ENCODE data around the gene LCP1.

Gene LCP1

DNA sequence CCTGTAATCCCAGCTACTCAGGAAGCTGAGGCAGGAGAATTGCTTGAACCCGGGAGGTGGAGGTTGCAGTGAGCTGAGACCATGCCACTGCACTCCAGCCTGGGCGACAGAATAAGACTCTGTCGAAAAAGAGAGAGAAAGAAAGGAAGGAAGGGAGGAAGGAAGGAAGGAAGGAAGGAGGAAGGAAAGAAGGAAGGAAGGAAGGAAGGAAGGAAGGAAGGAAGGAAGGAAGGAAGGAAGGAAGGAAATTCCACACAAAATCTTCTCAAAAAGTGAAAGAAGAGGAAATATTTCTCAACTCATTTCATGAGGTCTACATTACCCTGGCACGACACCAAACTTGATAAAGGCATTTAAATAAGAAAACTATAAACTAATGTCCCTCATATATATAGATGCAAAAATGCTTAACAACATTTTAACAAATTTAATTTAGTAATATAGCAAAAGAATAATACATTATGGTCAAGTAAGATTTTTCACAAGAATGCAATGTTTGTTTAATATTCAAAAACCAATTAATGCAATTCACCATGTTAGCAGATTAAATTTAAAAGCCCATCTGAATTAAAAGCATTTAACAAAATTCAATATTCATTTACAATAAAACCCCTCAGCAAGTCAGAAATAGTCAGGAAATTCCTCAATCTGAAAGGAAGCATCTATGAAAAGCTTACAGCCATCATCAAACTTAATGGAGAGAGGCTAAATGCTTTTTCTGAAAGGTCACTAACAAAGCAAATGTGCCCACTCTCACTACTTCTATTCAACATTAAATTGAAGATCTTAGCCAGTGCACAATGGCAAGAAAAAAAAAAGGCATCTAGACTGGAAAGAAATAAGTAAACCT, 65.1 kb downstream of the LCP1 start:
- in situ Hi-C loops (cut with MboI; ENCODE audit: low pct_unique_long_range_greater_than_20kb, low sequenced_read_pairs): no loop called here
- no peak for DNase-seq

DNA sequence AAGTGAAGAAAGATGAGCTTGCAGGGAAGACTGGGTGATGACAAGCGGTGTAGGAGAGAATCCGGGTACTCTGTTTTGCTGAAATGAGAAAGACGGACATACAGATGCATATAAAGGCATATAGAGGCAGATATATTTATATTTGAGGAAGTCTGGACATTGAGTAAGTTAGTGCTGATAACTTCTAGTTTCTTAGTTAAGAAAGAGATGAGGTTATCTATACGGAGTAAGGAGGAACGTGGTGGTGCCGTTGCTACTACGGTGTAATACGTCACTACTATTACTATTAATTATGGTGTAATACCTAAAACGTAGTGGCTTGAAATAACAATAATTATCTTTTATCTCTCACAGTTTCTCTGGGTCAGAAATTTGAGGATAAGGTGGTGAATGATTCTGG, 67.4 kb downstream of the LCP1 start:
- DNase-seq: no peak
- in situ Hi-C loops (cut with MboI; ENCODE audit: low pct_unique_long_range_greater_than_20kb, low sequenced_read_pairs): no loop called here

DNA sequence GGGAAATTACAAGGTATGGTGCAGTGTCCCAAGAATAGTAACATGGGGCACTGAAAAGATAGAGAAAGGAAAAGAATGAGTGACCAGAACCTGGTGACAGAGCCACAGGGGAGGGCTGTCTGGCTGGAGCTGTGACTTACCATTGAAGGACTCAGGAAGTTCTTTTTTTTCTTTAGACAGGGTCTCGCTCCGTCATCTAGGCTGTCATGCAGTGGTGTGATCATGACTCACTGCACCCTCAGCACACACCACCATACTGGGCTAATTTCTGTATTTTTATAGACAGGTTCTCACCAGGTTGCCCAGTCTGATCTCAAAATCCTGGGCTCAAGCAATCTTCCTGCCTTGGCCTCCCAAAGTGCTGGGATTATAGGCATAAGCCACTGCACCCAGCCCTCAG, 68.4 kb downstream of the LCP1 start:
- peak; percentile 41 for DNase-seq
- in situ Hi-C loops (cut with MboI; ENCODE audit: low pct_unique_long_range_greater_than_20kb, low sequenced_read_pairs): no loop called here

GRCh38 chr13:46111151-46111550, 70.8 kb downstream of the LCP1 start:
- in situ Hi-C loops (cut with MboI; ENCODE audit: low pct_unique_long_range_greater_than_20kb, low sequenced_read_pairs): no loop called here
- DNase-seq: no peak

DNA sequence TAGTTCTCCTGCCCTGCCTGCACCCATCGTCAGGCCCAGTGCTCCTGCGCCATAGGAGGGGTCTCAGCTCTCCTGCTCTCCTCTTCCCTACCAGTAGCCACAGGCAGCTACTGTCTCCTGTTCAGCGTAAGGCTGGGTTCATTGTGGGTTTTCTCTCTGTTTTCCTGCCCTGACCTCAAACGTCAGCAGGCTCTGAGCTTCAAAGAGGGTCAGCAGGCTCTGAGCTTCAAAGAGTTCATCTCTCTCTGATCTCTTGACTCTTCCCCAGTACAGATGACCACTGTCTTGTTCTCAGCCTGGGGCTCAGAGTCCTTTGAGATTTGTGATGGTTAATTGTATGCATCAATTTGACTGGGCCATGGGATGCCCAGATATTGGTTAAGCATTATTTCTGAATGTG, 72.5 kb downstream of the LCP1 start:
- no peak for DNase-seq
- in situ Hi-C loops (cut with MboI; ENCODE audit: low pct_unique_long_range_greater_than_20kb, low sequenced_read_pairs): no loop called here

GRCh38 chr13:46106839-46107371, 75.1 kb downstream of the LCP1 start:
- DNase-seq: no peak
- in situ Hi-C loops (cut with MboI; ENCODE audit: low pct_unique_long_range_greater_than_20kb, low sequenced_read_pairs): no loop called here

DNA sequence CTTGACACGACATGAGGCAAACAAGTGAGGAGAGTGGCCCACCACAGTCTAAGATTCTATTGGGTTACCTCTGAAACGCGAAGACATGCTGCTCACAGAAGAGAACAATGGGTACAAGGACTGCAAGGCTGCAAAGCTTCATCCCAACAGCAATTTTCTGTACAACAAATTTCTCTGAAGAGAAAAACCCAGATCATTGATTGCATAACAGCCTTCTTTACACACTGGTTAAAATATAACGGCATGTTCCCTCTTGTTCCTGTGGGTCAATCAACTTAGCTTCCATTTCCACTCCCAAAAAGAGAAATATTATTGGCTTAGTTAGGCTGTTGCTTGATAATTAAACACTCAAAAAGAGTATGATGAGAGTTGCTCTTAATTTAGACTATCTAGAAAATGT, 77.1 kb downstream of the LCP1 start, which contains the start of gene CPB2:
TSS of gene CPB2 (minus strand) at position 166 of the 400 bp plus-strand sequence. CDS start at position 142, 24 bp downstream.
- DNase-seq: no peak
- in situ Hi-C loops (cut with MboI; ENCODE audit: low pct_unique_long_range_greater_than_20kb, low sequenced_read_pairs): no loop called here

DNA sequence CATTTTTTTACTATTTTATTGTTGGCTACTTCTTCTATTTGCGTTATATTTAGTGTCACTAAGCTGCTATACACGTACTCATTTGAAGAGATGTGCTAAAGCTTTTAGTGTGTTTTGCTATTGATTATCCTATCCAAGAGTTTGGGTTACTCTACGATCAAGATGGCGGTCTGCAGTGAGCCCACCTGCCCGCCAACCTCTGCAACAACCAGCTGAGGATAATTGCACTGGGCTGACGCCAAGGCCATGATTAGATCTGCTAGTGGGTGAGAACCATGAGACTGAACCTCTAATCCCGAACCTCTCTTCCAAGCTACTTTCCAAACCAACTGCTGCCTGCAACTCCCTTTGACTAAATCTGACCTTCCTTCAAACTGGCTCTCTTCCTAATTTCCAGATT, 78.9 kb downstream of the LCP1 start:
- no peak for DNase-seq
- in situ Hi-C loops (cut with MboI; ENCODE audit: low pct_unique_long_range_greater_than_20kb, low sequenced_read_pairs): no loop called here

GRCh38 chr13:46102255-46102605, 79.7 kb downstream of the LCP1 start:
- in situ Hi-C loops (cut with MboI; ENCODE audit: low pct_unique_long_range_greater_than_20kb, low sequenced_read_pairs): no loop called here
- DNase-seq: no peak

DNA sequence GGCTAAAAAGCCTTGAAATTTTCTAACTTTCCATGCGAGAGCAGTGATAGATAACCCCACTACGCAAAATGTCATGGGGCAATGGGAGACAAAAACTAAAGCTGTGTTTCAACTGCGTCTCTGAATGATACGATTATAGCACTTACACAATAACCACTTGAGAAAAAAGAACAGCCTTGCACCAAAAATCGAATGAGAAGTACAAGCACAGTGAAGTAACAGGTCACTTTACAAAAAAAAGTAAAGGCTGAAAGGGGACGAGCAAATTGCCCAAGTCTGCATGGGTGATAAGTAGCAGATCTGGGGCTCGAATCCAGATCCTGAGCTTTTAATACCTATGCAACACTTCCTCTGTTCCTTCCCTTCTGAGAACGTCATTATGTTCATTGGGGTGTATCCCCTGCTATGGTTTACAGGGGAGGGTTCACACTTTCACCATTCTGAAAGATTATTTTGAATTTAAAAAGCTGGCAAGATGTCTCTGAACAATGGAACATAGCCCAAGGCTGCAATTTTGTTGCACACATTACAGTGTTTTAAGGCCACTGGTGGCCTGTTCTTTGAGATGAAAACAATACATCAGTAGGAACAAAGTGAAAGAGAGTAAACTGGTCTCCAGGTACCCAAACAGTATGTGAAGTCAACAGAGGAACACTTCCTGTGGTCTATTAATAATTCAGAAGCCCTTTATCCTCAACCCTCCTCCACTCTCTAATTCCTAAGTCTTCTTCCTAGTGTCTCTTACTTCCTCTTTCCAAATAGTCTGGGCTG, 80.3 kb downstream of the LCP1 start:
- DNase-seq: peak; percentile 65
- in situ Hi-C loops (cut with MboI; ENCODE audit: low pct_unique_long_range_greater_than_20kb, low sequenced_read_pairs): no loop called here

DNA sequence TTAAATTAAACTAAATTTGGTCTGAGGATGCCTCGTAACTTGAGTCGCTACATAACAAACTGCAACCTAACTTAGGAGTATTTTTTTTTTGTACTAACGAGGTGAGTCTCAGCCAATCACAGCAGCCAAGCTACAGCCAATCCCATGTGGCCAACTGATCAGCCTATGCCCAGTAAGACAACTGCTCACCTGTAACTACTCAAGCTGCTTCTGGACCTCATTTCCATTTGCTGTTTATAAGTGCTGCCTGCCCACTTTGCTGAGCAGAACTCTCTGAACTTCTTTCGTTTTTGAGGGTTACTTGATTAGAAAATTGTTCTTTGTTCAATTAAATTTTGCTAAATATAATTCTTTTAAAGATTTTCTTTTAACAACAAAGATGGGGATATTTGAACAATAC, 81.0 kb downstream of the LCP1 start:
- no peak for DNase-seq
- in situ Hi-C loops (cut with MboI; ENCODE audit: low pct_unique_long_range_greater_than_20kb, low sequenced_read_pairs): no loop called here

- in situ Hi-C loops (cut with MboI; ENCODE audit: low pct_unique_long_range_greater_than_20kb, low sequenced_read_pairs): no loop called here
Observed at GRCh38 chr13:46100191-46100815, 81.7 kb downstream of the LCP1 start.

DNA sequence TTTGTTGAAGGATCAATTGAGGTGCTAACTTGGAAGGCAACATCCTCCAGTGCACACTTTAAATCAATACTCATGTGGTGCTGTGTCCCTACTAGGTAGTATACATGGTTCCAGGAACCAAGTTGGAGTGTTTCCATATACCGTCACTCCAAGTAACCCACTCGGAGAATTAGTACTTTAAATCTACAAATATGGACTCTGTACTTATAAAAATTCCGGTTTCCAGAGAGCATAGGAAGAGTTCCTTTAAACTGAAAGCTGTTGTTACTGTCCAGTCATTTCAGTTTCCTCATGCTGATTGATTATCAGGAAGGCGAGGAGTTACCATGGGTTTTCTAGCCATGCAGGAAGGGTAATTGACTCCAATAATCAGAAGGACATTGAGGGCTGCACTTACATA, 84.3 kb downstream of the LCP1 start:
- no peak for DNase-seq
- in situ Hi-C loops (cut with MboI; ENCODE audit: low pct_unique_long_range_greater_than_20kb, low sequenced_read_pairs): no loop called here

More at GRCh38 chr13:46100191-46100815, 81.7 kb downstream of the LCP1 start:
- peak; percentile 65 for DNase-seq

- in situ Hi-C loops (cut with MboI; ENCODE audit: low pct_unique_long_range_greater_than_20kb, low sequenced_read_pairs): no loop called here
- DNase-seq: no peak
Observed at GRCh38 chr13:46097015-46097414, 85.0 kb downstream of the LCP1 start.

DNA sequence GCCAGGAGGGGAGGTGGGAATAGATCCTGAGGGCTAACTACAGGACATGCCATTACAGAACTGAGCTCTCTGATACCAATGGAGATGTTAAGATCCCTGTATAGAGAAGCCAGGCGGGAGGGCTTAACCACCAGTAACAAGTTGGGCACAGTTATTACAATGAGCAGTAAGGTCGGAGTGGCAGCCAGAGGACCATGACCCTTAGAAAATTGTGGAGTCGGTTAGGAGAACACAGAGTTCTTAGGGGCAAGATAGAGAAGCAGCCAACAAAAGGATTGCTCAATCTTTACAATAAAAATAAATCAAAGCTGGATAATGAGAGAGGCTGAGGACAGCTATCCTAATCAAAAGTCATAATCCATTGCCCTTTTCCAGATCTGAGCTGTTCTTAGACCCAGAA, 87.5 kb downstream of the LCP1 start:
- in situ Hi-C loops (cut with MboI; ENCODE audit: low pct_unique_long_range_greater_than_20kb, low sequenced_read_pairs): no loop called here
- no peak for DNase-seq

DNA sequence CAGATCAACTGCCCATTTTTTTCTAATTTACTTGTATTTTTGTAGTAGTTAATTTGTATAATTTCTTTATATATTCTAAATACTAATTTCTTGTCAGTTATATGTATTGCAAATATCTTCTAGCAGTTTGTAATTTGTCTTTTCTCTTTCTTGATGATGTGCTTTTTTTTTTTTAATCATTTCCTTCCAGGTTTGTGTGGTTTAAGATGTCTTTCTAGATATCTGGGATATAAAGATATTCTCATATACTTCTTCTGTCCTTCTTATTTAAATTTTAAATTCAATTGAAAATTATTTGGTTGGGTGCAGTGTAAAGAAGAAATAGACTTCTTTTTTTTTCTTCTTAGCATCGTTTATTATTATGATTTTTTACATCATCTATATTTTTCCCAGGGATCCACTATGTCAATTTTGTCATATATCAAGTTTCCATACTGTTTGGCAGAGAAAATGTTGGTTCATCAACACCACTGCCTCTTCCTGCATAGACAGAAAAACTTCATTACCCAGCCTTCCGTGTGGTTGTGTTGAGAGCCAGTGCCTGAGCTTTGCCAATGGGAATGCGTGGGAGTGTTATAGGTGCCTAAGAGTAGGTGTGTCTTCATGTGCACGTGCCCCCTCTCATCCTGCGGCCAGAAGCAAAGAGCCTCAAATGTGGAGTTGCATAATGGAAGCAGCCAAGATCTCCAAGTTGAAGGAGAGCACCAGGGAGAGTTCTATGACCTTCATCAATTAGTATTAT, 93.0 kb downstream of the LCP1 start:
- in situ Hi-C loops (cut with MboI; ENCODE audit: low pct_unique_long_range_greater_than_20kb, low sequenced_read_pairs): no loop called here

DNA sequence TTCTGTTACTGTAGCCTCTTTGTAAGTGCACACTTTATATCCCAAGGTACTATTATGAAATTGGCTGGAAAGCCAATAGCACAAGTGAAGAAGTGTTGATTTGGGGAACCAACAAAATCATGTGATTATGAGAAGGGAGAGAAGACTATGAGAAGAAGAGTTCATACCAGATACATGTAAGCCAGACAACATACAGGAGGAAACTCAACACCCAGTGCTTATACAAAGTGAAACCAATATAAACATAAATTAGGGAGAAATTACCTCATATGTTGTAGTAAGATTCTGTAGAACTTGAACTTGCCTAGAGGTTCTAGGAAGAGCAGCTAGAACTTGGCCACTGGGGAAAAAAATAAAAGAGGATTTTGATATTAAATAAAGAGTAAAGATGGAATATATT, 94.5 kb downstream of the LCP1 start:
- in situ Hi-C loops (cut with MboI; ENCODE audit: low pct_unique_long_range_greater_than_20kb, low sequenced_read_pairs): no loop called here
- no peak for DNase-seq

More for the DNA sequence above, 93.0 kb downstream of the LCP1 start:
- DNase-seq: no peak

DNA sequence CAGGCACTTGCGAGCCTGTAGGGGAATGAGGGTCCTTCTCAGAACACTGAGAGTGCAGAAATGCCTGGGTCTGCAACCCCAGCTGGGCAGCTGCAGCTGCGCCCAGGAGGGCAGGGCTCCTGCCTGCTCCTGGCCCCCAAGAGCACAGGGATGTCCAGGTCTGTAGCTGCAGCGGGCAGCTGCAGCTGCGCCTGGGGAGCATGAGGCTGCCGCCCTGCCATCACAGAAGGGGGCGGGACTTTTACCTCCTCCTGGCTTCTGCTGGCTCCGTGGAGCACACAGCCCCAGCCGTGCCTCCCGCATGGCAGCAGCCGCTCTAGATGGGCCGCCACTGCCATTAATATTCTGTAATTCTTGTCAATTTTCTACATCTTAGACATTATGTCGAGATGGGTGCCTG, 95.0 kb downstream of the LCP1 start:
- in situ Hi-C loops (cut with MboI; ENCODE audit: low pct_unique_long_range_greater_than_20kb, low sequenced_read_pairs): no loop called here
- DNase-seq: no peak

GRCh38 chr13:46086421-46086922, 95.5 kb downstream of the LCP1 start:
- no peak for DNase-seq
- in situ Hi-C loops (cut with MboI; ENCODE audit: low pct_unique_long_range_greater_than_20kb, low sequenced_read_pairs): no loop called here
